ENCODE measurements around the gene HJURP. TPM values are rescaled to one million over a fixed set of nuclear protein-coding genes. Genes with fewer than 3 reads are reported as not detected.

Gene HJURP
- total RNA-seq, 4 donors from 2014 or later: under 0.01 to 0.23 (median 0.19) TPM; not detected in 1

- Histone ChIP-seq H3K9me3 (no peaks in the 10 kb centered on the region), H3K36me3 (no peaks in the 10 kb centered on the region), H3K27me3 (peaks cover 0 to 5% (median 0%) of the 10 kb centered on the region in 4 donors), H3K27ac (replicated peaks in 1 of 4) (no peak overlapping the region), H3K4me3 (no peak overlapping the region), H3K4me1 (no peaks in the 10 kb centered on the region)
- TF ChIP-seq POLR2A (IDR thresholded peaks at IDR 0.05; ENCODE audit: low read depth) (no peak), EP300 (IDR thresholded peaks at IDR 0.05) (no peak), CTCF (IDR thresholded peaks at IDR 0.05) (no peak), POLR2AphosphoS5 (IDR thresholded peaks at IDR 0.05) (no peak)
- DNase-seq (ENCODE audit: extremely low spot score): no peak
- WGBS: 91% methylated on average over 9 of the region's 11 CpGs
- intact Hi-C loops (cut with DNase I): no loop called here
Observed at GRCh38 chr2:233817995-233818638, 36.2 kb downstream of the HJURP start.

- intact Hi-C loops (cut with DNase I): no loop called here
- DNase-seq (ENCODE audit: extremely low spot score): no peak
- Histone ChIP-seq H3K9me3 (no peaks in the 10 kb centered on the region), H3K27me3 (peaks cover 0 to 5% (median 0%) of the 10 kb centered on the region in 4 donors), H3K27ac (replicated peaks in 1 of 4) (no peak overlapping the region), H3K4me1 (no peaks in the 10 kb centered on the region), H3K36me3 (no peaks in the 10 kb centered on the region), H3K4me3 (no peak overlapping the region)
- WGBS: 90% methylated on average over 2 of the region's 3 CpGs
- TF ChIP-seq CTCF (IDR thresholded peaks at IDR 0.05): no peak
- no peak for TF ChIP-seq POLR2A (IDR thresholded peaks at IDR 0.05; ENCODE audit: low read depth)
- no peak for TF ChIP-seq POLR2AphosphoS5 (IDR thresholded peaks at IDR 0.05)
- no peak for TF ChIP-seq EP300 (IDR thresholded peaks at IDR 0.05)
Observed at GRCh38 chr2:233817361-233817911, 36.9 kb downstream of the HJURP start.

GRCh38 chr2:233816771-233817170, 37.6 kb downstream of the HJURP start:
- TF ChIP-seq POLR2AphosphoS5 (IDR thresholded peaks at IDR 0.05): no peak
- no peak for TF ChIP-seq CTCF (IDR thresholded peaks at IDR 0.05)
- no peak for TF ChIP-seq EP300 (IDR thresholded peaks at IDR 0.05)
- TF ChIP-seq POLR2A (IDR thresholded peaks at IDR 0.05; ENCODE audit: low read depth): no peak
- Histone ChIP-seq H3K4me3 (no peak overlapping the region), H3K4me1 (no peaks in the 10 kb centered on the region), H3K9me3 (no peaks in the 10 kb centered on the region), H3K27me3 (peaks cover 0 to 5% (median 0%) of the 10 kb centered on the region in 4 donors), H3K36me3 (no peaks in the 10 kb centered on the region), H3K27ac (replicated peaks in 1 of 4) (no peak overlapping the region)
- WGBS: 71% methylated on average over 4 of the region's 4 CpGs
- no peak for DNase-seq (ENCODE audit: extremely low spot score)
- intact Hi-C loops (cut with DNase I): no loop called here

- WGBS: 29% methylated on average over 2 of the region's 2 CpGs
- Histone ChIP-seq H3K27me3 (peaks cover 0 to 5% (median 0%) of the 10 kb centered on the region in 4 donors), H3K27ac (replicated peaks in 1 of 4) (no peak overlapping the region), H3K4me3 (no peak overlapping the region), H3K4me1 (no peaks in the 10 kb centered on the region), H3K36me3 (no peaks in the 10 kb centered on the region), H3K9me3 (no peaks in the 10 kb centered on the region)
- TF ChIP-seq POLR2A (IDR thresholded peaks at IDR 0.05; ENCODE audit: low read depth) (no peak), POLR2AphosphoS5 (IDR thresholded peaks at IDR 0.05) (no peak), CTCF (IDR thresholded peaks at IDR 0.05) (no peak), EP300 (IDR thresholded peaks at IDR 0.05) (no peak)
- intact Hi-C loops (cut with DNase I): no loop called here
- DNase-seq (ENCODE audit: extremely low spot score): no peak
Observed at GRCh38 chr2:233816334-233816733, 38.0 kb downstream of the HJURP start.

Data from esophagus muscularis mucosa (tissue), 4 donors.